Ovary (tissue), 9 donors: ENCODE data around the gene GOLT1A. TPM values are rescaled to one million over a fixed set of nuclear protein-coding genes. Genes with fewer than 3 reads are reported as not detected.

Experiments
- DNase-seq, 5 donors: peaks; one replicate each; pipeline ENCODE4 v3.0.0-alpha.2; 2019 to 2020
- H3K27ac ChIP-seq, 2 donors: fragments of 200-600 bp; one replicate each; pipeline versions ENCODE4 v1.5.1 to v1.8.0; 2019 to 2022
- H3K27me3 ChIP-seq: fragments of 200-600 bp; one replicate; pipeline ENCODE4 v1.8.0; 2022
- H3K36me3 ChIP-seq: fragments of 200-600 bp; sonication (generic); one replicate; pipeline ENCODE4 v1.5.1; 2019
- H3K4me1 ChIP-seq: one replicate; pipeline ENCODE4 v1.8.1; 2013; ENCODE audit warnings: mild to moderate bottlenecking, moderate library complexity; ENCODE audit not compliant: insufficient read depth
- H3K4me3 ChIP-seq: fragments of 200-600 bp; sonication (generic); one replicate; pipeline ENCODE4 v1.5.1; 2017
- H3K9me3 ChIP-seq, 2 donors: fragments of 200-600 bp in 1 of 2; sonication (generic) in 1 of 2; one replicate each; pipeline versions ENCODE4 v1.5.1 to v1.8.1; 2013 to 2019; ENCODE audit warnings: mild to moderate bottlenecking in 1 of 2, moderate library complexity in 1 of 2
- EP300 ChIP-seq: sonication (generic); formaldehyde crosslinking; IDR thresholded peaks from one replicate; pipeline ENCODE4 v1.6.1; 2017; ENCODE audit warnings: antibody characterized with exemption
- POLR2A ChIP-seq: fragments of 450-650 bp; IDR thresholded peaks from one replicate; pipeline ENCODE4 v1.6.1; 2017; ENCODE audit warnings: antibody characterized with exemption, mild to moderate bottlenecking, moderate library complexity
- WGBS, 3 donors: extraction: QIAGEN DNeasy Blood & Tissue Kit in 1 of 3; methylation state at CpG; one replicate each; pipeline versions ENCODE4 v1.1.5 to v1.1.7; 2013 to 2017; 5-methylcytosine and 5-hydroxymethylcytosine counted together
- intact Hi-C, 4 donors: fragments of 100-400 bp; cut with DNase I; formaldehyde crosslinking; loops; one replicate each; pipeline versions ENCODE4 v1.11.0 to v1.15.1; 2022 to 2023
- polyA plus RNA-seq, 2 donors: library from polyadenylated mRNA; stranded (reverse); fragments of 200-250 nt in 1 of 2; fragments of 350-450 nt in 1 of 2; fragmentation: Illumina TruSeq in 1 of 2; extraction: RNeasy Lipid Tissue Mini Kit (QIAGEN cat#74804) in 1 of 2; gene quantifications; one replicate each; pipeline ENCODE4 v1.2.3, GENCODE V29; 2013 to 2014
- total RNA-seq, 7 donors: library from RNA; depleted of rRNA in 2 of 7; stranded (reverse); fragments of >200 nt in 2 of 7; fragmentation: NEBNext Ultra II Directional in 3 of 7; extraction: Animal tissue kit (Norgen Biotek cat#: 25700) in 3 of 7; gene quantifications; one replicate each; pipeline versions ENCODE4 v1.1.0 to v1.2.4, GENCODE V29; 2016 to 2023
- TF ChIP-seq, protein P1 (sequence below), 3 donors: fragments of 450-650 bp in 2 of 3; fragments of 200-600 bp in 1 of 3; IDR thresholded peaks; one replicate each; pipeline versions ENCODE4 v1.5.1 to v1.8.0; 2016 to 2022; ENCODE audit warnings: antibody characterized with exemption in 3 of 3, mild to moderate bottlenecking in 1 of 3
- donor health status: DM: no; HTN: no; CAD: no; lungs with moderate emphysema.
- donor health status: DM: no; HTN: no; CAD: no.
- donor health status: Bipolar disorder and iron deficiency.
- donor health status: DM: yes; HTN: yes; CAD: no.
- donor health status: DM: no; HTN: no; CAD: no.
- donor health status: DM: yes; HTN: yes; CAD: no.

Gene GOLT1A
- total and polyA plus RNA-seq, 9 donors = 0.27 to 3.9 (median 0.41) TPM; not detected in 6

DNA sequence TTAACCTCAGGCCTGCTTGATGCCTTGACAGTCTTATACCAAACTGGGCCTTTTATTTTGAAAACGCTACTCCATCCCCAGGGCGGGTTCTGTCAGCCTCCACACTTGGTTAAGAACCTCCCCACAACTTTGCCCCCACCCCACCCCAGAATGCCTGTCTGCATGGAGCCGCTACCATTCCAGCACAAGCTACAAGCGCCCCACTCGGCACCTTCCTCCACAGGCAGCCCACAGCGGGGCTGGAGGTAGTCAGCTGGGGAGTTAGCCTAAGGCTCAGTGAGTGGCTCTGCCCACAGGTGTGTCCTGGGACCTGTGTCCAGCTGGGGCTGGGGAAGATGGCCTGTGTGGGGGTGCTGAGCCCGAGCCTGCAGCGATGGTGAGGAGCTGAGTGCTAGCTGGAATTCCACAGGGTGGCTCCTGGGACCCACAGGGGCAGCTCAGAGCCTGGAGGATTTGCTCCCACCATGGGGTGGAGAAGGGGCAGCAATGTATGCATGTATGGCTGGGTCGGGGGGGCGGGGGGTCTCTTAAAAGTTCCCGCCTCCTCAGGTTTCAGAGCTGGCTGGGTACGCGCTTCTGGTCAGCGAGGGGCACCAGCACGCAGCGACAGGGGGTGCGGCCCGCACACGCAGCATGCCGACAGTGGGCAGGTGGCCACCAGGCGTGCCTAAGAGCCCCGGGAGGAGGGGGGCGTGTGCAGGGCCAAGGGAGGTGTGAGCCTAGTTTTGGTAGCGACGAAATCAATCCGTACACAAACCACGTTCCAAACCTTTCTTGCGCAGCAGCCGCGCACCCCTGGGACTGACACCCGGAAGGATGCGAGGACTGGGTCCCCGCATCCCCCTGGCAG lies 62.9 kb downstream of the GOLT1A start:
- 22 to 23% (median 22%) methylated on average over 17 to 33 of the region's 33 CpGs for WGBS, 3 donors

DNA sequence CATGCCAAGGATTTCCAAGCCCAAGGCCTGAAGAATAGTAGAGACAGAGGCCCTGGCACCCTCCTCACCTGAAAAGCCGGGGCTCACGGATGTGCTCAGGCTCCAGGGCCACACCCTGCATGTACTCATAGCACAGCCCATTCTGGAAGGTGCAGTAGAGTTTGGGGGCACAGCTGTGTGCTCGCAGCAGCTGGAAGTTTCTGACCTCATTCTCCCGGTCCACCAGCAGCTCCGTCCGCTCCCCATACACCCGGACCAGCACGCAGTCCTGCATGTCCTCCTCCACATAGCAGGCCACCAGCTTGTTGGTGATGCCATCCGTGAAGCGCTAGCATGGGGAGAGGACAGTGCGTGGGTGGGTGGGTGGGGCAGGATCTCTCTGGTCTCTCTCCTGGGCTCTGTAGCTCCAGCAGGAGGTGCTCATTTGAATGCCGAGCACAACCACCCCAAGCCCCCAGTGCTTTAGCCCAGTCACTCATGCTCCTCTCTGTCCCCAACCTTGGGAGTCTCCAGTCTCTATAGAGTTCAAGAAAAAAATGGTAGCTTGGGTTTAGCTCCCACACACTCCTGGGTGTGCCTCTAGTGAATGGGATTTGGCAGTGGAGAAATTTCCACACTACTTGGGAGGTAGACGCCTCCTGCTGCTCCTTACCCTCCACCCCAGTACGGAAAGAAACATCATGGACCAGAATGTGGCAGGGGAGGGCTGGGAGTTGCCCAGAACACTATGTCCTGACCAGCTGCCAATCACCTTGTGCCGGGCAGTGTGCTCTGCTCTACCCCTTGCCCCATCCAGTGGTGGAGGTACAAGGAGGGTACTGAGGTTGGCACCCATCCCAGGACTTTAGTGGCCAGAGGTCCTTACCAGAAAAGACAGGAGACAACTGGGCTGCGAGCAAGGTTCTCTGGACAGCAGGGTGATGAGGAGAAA lies 63.9 kb downstream of the GOLT1A start:
- no peaks in the 10 kb centered on the region for H3K9me3 ChIP-seq
- no peaks in the 10 kb centered on the region for H3K36me3 ChIP-seq
- TF ChIP-seq EP300 (no peak), POLR2A (no peak)
- TF ChIP-seq, protein P1, sequence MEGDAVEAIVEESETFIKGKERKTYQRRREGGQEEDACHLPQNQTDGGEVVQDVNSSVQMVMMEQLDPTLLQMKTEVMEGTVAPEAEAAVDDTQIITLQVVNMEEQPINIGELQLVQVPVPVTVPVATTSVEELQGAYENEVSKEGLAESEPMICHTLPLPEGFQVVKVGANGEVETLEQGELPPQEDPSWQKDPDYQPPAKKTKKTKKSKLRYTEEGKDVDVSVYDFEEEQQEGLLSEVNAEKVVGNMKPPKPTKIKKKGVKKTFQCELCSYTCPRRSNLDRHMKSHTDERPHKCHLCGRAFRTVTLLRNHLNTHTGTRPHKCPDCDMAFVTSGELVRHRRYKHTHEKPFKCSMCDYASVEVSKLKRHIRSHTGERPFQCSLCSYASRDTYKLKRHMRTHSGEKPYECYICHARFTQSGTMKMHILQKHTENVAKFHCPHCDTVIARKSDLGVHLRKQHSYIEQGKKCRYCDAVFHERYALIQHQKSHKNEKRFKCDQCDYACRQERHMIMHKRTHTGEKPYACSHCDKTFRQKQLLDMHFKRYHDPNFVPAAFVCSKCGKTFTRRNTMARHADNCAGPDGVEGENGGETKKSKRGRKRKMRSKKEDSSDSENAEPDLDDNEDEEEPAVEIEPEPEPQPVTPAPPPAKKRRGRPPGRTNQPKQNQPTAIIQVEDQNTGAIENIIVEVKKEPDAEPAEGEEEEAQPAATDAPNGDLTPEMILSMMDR (IDR thresholded peaks at IDR 0.05) = no peak
- H3K27me3 ChIP-seq = no peaks in the 10 kb centered on the region
- peak overlapping the region in 1 of 2 donors; percentile 83 for H3K27ac ChIP-seq
- peaks cover 10% of the 10 kb centered on the region for H3K4me1 ChIP-seq
- WGBS, 3 donors = 69 to 75% (median 70%) methylated on average over 16 of the region's 16 CpGs
- intact Hi-C loops = loop anchor here in 1 of 4 donors (5.0 kb wide), 1 partner anchor 47 kb away; the partner anchor contains the start of gene KISS1
- no peak overlapping the region for H3K4me3 ChIP-seq
- peak in 3 of 5 donors; percentile 37 to 53 (median 41) for DNase-seq

More for the DNA sequence above, 62.9 kb downstream of the GOLT1A start:
- Histone ChIP-seq H3K4me3 (peak overlapping the region; percentile 62), H3K27me3 (no peaks in the 10 kb centered on the region), H3K36me3 (no peaks in the 10 kb centered on the region), H3K9me3 (no peaks in the 10 kb centered on the region), H3K4me1 (peaks cover 10% of the 10 kb centered on the region), H3K27ac (peak overlapping the region; percentile 66 to 83)
- TF ChIP-seq EP300 = no peak
- no peak for TF ChIP-seq POLR2A
- TF ChIP-seq, protein P1 (IDR thresholded peaks at IDR 0.05) = peak in 1 of 3 donors; percentile 5
- intact Hi-C loops = no loop called here
- peak; percentile 52 to 65 (median 64) for DNase-seq

DNA sequence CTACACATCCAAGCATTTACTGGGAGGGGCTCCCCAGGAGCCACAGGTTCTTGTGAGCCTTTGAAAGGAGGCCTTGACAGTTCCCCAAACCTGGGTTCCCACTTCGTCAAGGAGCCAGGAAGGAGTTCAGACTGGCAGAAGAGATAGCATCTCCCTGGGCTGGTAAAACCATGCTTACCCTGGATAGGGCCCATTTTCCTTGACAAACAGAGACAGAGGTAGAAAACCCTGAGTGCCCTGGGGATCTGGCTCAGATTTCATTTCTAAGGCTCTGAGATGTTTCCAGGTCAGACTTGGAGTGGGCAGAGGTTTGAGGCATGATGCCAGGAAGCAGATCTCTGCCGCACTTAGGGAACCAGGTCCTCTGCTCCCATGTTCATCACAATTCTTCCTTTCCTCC lies 64.7 kb downstream of the GOLT1A start:
- no peak for TF ChIP-seq EP300
- no peaks in the 10 kb centered on the region for H3K27me3 ChIP-seq
- DNase-seq = peak in 1 of 5 donors; percentile 20
- no peak overlapping the region for H3K27ac ChIP-seq
- H3K4me1 ChIP-seq = peaks cover 10% of the 10 kb centered on the region
- H3K36me3 ChIP-seq = no peaks in the 10 kb centered on the region
- no peak overlapping the region for H3K4me3 ChIP-seq
- no peaks in the 10 kb centered on the region for H3K9me3 ChIP-seq
- intact Hi-C loops = loop anchor here in 1 of 4 donors (5.0 kb wide), 1 partner anchor 48 kb away; the partner anchor contains the start of gene KISS1
- 76 to 90% (median 80%) methylated on average over 2 of the region's 2 CpGs for WGBS, 3 donors

Other genes with a start within 250 kb of the GOLT1A start
- gene SOX13, start 140.9 kb downstream of the GOLT1A start, total RNA-seq = 10 to 100 TPM; 12.0 to 43.0 (median 27.2) TPM
- gene SOX13, start 140.9 kb downstream of the GOLT1A start, polyA plus RNA-seq = 10 to 100 TPM; 16.4 to 20.8 TPM
- 10 to 100 TPM; 16.3 to 60.9 (median 46.0) TPM for gene ETNK2, start 61.9 kb downstream of the GOLT1A start, total RNA-seq
- 10 to 100 TPM; 22.3 to 38.3 TPM for gene ETNK2, start 61.9 kb downstream of the GOLT1A start, polyA plus RNA-seq
- 10 to 100 TPM in 3 of 7 donors, 1 to 10 TPM in 4; 1.0 to 71.6 (median 3.9) TPM for gene REN, start 47.7 kb downstream of the GOLT1A start, total RNA-seq
- gene REN, start 47.7 kb downstream of the GOLT1A start, polyA plus RNA-seq = 1 to 10 TPM; 2.9 to 3.6 TPM
- under 1 TPM in 1 of 7 donors, not detected in 6; 0.35 TPM for gene KISS1, start 17.5 kb downstream of the GOLT1A start, total RNA-seq
- not detected for gene KISS1, start 17.5 kb downstream of the GOLT1A start, polyA plus RNA-seq
- gene PLEKHA6, start 145.9 kb upstream of the GOLT1A start, total RNA-seq = 10 to 100 TPM in 2 of 7 donors, 1 to 10 TPM in 5; 2.3 to 20.5 (median 9.3) TPM
- 1 to 10 TPM; 2.5 to 4.9 TPM for gene PLEKHA6, start 145.9 kb upstream of the GOLT1A start, polyA plus RNA-seq
- 10 to 100 TPM; 30.7 to 69.5 (median 49.5) TPM for gene PPP1R15B, start 197.8 kb upstream of the GOLT1A start, total RNA-seq
- 10 to 100 TPM; 16.5 to 19.4 TPM for gene PPP1R15B, start 197.8 kb upstream of the GOLT1A start, polyA plus RNA-seq